GM13977 (cell line): ENCODE results near the gene SSH2.

Experiments
- DNase-seq: peaks from one replicate; pipeline ENCODE4 v3.0.0; 2012; ENCODE audit warnings: low spot score
- in situ Hi-C: fragments of 300-500 bp; cut with MboI; formaldehyde crosslinking; loops from one replicate; pipeline ENCODE4 v1.12.0; 2022; ENCODE audit warnings: low sequenced_read_pairs, low pct_unique_long_range_greater_than_20kb, mixed read lengths, inconsistent platforms; ENCODE audit not compliant: unreplicated experiment
- TF ChIP-seq, protein P1 (sequence below): IDR thresholded peaks from 2 replicates; pipeline ENCODE4 v1.5.1; 2012; ENCODE audit warnings: mild to moderate bottlenecking, control low read depth; ENCODE audit not compliant: insufficient read depth; ENCODE audit errors: extremely low read depth, missing control alignments

Gene SSH2

DNA sequence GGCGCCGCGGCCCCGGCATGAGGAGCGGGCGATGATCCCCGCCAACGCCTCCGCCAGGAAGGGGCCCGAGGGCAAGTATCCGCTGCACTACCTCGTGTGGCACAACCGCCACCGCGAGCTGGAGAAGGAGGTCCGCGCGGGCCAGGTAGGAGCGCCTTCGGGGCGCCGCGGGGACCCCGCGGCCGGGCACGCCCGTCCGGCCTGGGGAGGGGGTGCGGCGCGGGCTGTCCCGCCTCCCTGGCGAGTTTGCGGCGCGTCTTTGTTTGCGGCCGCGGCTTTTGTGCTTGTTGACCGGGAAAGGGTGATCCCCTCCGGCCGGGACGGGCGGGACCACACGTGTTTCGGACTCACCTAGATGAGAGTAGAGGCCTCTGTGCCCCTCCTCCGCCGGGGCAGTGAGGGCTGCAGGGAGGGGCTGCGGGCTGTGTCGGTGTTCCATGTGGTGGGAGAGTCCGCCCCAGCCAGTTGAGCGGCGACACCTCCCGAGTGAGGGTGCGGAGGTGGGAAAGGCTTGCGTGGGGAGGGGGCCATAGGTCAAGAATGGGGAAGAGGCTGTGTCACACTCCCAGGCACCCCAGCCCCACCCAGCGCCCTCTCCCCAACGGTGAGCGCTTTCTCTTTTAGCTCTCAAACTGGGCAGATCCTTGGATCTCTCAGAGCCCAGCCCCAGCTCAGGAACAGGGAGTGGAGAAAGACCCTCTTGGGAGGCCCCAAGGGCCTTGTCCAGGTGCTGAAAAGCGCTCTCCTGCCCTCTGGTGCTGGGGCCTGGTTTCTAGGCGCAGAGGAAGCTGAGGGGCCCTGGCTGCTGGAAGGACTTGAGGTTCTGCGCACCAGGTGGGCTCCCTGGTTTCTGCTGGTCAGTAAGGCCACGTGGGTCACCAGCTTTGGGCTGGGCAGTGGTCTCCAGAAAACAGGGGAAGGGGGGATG is 336.2 kb downstream of the SSH2 start:
- in situ Hi-C loops, result no loop called here
- TF ChIP-seq, protein P1, sequence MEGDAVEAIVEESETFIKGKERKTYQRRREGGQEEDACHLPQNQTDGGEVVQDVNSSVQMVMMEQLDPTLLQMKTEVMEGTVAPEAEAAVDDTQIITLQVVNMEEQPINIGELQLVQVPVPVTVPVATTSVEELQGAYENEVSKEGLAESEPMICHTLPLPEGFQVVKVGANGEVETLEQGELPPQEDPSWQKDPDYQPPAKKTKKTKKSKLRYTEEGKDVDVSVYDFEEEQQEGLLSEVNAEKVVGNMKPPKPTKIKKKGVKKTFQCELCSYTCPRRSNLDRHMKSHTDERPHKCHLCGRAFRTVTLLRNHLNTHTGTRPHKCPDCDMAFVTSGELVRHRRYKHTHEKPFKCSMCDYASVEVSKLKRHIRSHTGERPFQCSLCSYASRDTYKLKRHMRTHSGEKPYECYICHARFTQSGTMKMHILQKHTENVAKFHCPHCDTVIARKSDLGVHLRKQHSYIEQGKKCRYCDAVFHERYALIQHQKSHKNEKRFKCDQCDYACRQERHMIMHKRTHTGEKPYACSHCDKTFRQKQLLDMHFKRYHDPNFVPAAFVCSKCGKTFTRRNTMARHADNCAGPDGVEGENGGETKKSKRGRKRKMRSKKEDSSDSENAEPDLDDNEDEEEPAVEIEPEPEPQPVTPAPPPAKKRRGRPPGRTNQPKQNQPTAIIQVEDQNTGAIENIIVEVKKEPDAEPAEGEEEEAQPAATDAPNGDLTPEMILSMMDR, result peak; percentile 35
- DNase-seq, result peak; percentile 37

DNA sequence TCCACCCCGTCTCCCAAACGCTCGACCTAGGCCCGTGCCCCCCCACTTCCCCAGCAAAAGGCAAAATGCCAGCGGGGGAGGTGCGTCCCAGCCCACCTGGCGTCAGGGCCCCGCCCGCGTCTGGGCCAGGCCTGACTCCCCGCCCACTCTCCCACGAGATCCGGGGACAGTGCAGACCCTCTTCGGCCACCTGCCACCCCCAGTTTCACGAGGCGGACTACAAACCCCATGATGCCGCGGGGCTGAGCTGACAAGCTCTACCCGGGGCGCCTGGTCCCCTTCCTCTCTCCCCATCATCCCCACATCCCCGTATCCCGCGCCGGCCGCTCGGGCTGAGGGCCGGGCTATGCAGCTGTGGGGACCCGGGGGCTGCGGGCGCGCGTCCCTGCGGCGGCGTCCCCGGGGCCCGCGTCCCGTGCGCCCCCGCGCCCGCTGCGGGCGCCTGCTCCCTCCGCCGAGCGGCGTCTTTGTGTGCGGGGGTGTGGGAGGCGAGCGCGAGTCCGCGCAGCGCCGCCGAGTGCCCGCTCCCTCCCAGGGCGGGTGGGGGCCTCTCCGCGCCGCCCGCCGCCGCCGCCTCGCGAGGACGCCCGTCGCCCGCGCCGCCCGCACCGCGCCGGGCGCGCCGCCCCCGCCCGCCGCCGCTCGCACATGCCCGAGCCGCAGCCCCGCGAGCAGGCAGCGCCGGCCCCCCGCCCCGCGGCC is 337.0 kb downstream of the SSH2 start, which contains the start of gene ANKRD13B:
TSS of gene ANKRD13B (plus strand) at position 283 of the 702 bp plus-strand sequence. CDS start 490 bp downstream, outside the sequence.
- peak; percentile 72 for DNase-seq
- TF ChIP-seq, protein P1, result no peak
- in situ Hi-C loops, result no loop called here

DNA sequence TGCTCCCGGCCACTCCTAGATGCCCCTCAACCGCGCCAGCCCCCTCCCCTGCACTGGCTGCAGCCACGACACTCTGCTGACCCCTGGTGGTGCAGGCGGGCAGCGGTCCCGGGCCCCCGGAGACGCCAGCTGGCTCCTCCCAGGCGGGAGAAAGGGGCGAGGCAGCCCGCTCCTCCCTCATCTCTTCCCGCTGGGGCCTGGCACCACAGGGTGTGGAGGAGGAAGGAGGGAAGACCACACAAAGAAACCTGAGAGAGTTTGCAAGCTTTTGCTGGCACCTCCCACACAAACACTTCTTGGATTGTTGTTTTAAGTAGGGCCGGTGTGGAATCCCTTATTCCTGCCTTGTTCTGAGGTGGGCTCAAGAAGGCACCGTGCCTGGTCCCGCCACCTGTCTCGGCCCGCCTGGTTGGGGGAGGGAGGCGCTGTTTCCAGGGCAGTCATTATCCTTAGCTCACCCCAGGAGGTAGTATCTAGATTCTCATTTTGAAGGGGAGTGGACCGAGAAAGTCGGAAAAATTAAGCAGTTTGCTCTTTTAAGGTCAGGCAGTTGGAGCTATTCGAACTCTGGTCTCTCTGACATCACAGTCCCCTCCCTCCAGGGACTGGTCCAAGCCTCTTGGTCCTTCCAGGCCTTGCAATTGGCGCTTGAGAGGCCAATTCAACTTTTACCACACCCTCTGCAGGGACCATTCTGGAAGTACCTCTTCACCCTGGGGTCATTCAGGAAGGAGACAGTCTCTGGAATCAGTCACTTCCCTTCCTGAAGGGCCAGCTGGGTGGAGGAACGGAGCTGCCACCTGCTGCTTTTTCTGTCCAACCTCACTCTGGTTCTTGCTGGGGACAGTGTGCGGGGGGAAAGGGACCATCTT is 338.1 kb downstream of the SSH2 start:
- in situ Hi-C loops, result no loop called here
- TF ChIP-seq, protein P1, result peak; percentile 98
- DNase-seq, result peak; percentile 92

DNA sequence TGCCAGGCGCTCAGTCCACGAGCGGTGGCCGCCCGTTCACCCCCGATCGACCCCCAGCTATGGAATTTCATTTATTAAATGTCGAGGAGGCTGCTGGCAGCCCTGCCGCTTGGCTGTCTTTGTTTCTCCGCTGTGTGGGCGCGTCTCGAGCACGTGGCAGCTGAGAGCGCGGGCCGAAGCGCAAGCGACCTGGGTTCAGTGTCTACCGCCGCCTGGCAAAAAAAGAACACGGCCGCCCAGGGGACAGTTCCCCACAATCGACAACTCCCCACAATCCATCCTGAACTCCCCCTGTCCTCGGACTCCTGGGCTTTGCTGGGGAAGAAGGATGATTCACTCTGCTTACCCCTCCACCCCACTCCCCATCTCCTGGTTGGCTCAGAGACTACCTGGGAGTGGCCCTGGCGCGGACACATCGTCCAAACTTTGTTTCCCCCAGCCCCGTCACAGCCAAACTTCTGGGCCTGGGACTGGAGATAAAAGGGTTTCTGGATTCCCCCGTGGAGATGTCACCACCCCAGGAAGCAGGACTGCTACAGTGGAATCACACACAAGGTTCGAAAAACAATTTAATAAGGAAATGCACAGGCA is 338.8 kb downstream of the SSH2 start:
- TF ChIP-seq, protein P1, result no peak
- peak; percentile 58 for DNase-seq
- in situ Hi-C loops, result no loop called here

DNA sequence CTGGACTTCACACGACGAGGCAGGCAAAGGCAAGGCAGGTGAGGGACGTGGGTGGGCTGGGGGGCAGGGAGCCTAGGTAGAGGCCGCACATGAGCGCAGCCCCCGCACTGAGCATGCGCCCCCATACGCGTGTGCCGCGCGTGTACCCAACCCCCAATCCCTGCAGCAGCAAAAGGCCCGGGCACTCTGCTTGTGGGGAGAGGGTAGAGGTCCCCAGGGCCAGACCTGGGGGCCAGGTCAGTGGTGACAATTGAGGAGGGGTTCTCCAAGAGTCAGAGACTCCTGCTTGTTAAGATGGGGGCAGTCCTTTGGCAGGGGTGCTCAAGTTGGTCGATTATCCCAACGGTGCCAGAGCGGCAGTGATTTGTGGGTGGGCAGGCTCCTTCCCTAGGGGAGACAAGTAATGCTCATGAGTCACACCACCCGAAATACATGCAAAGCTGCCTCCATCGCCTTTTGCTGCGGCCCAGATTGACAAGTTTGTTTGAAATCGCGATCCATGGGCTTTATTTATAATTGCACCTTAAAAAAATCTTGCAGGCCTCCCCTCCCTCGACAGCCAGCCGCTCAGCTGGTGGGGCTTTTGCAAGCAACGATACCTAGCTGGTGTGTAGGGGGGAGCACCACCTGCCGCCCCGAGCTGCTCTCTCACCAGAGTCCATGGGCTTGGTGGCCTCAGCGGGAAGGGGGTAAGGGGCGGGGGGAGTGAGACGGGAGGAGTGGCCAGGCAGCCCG is 339.4 kb downstream of the SSH2 start:
- in situ Hi-C loops, result no loop called here
- DNase-seq, result peak; percentile 48

More for the DNA sequence above, 339.4 kb downstream of the SSH2 start:
- TF ChIP-seq, protein P1, result no peak
